ENCODE results near the gene CDK6.
A peak's percentile ranks its signal among the peaks of the same experiment; 100 is the strongest.

Gene CDK6

GRCh38 chr7:92830027-92830426, 6.3 kb downstream of the CDK6 start:
- Mint-ChIP-seq H3K27ac (no peak overlapping the region), H3K36me3 (ENCODE audit: low read depth) (peaks cover 19% of the 10 kb centered on the region)

GRCh38 chr7:92827464-92828120, 8.8 kb downstream of the CDK6 start:
- H3K27me3 Mint-ChIP-seq: no peaks in the 10 kb centered on the region
- H3K4me3 Mint-ChIP-seq: no peak overlapping the region
- H3K9me3 Mint-ChIP-seq: no peaks in the 10 kb centered on the region
- H3K36me3 Mint-ChIP-seq (ENCODE audit: low read depth): peaks cover 2% of the 10 kb centered on the region
- H3K27ac Mint-ChIP-seq: no peak overlapping the region
- intact Hi-C loops (cut with micrococcal nuclease): no loop called here
- H3K4me1 Mint-ChIP-seq (ENCODE audit: low read depth): peaks cover 39% of the 10 kb centered on the region

More at GRCh38 chr7:92830027-92830426, 6.3 kb downstream of the CDK6 start:
- H3K9me3 Mint-ChIP-seq: no peaks in the 10 kb centered on the region
- intact Hi-C loops (cut with micrococcal nuclease): loop anchor here (5.0 kb wide), 1 partner anchor 33 kb away; no protein-coding TSS in a partner anchor
- H3K27me3 Mint-ChIP-seq: no peaks in the 10 kb centered on the region
- H3K4me1 Mint-ChIP-seq (ENCODE audit: low read depth): peaks cover 50% of the 10 kb centered on the region
- no peak overlapping the region for H3K4me3 Mint-ChIP-seq

- no peaks in the 10 kb centered on the region for H3K9me3 Mint-ChIP-seq
- H3K27ac Mint-ChIP-seq: no peak overlapping the region
- H3K27me3 Mint-ChIP-seq: no peaks in the 10 kb centered on the region
- no peak overlapping the region for H3K4me3 Mint-ChIP-seq
- intact Hi-C loops (cut with micrococcal nuclease): no loop called here
- H3K4me1 Mint-ChIP-seq (ENCODE audit: low read depth): peaks cover 30% of the 10 kb centered on the region
- H3K36me3 Mint-ChIP-seq (ENCODE audit: low read depth): no peaks in the 10 kb centered on the region
Observed at GRCh38 chr7:92826258-92826938, 10.0 kb downstream of the CDK6 start.

- no peaks in the 10 kb centered on the region for H3K27me3 Mint-ChIP-seq
- intact Hi-C loops (cut with micrococcal nuclease): no loop called here
- H3K27ac Mint-ChIP-seq: peak overlapping the region; percentile 28
- H3K36me3 Mint-ChIP-seq (ENCODE audit: low read depth): no peaks in the 10 kb centered on the region
- H3K9me3 Mint-ChIP-seq: peaks cover under 1% of the 10 kb centered on the region
- H3K4me1 Mint-ChIP-seq (ENCODE audit: low read depth): peaks cover 20% of the 10 kb centered on the region
- H3K4me3 Mint-ChIP-seq: no peak overlapping the region
Observed at GRCh38 chr7:92824901-92825480, 11.4 kb downstream of the CDK6 start.

GRCh38 chr7:92824450-92824849, 11.9 kb downstream of the CDK6 start:
- Mint-ChIP-seq H3K4me3 (no peak overlapping the region), H3K36me3 (ENCODE audit: low read depth) (no peaks in the 10 kb centered on the region), H3K27me3 (no peaks in the 10 kb centered on the region), H3K27ac (no peak overlapping the region), H3K4me1 (ENCODE audit: low read depth) (peaks cover 20% of the 10 kb centered on the region), H3K9me3 (peaks cover 6% of the 10 kb centered on the region)
- intact Hi-C loops (cut with micrococcal nuclease): no loop called here

- Mint-ChIP-seq H3K27me3 (no peaks in the 10 kb centered on the region), H3K4me1 (ENCODE audit: low read depth) (peaks cover 20% of the 10 kb centered on the region), H3K4me3 (no peak overlapping the region), H3K36me3 (ENCODE audit: low read depth) (no peaks in the 10 kb centered on the region), H3K27ac (no peak overlapping the region), H3K9me3 (peaks cover 8% of the 10 kb centered on the region)
- intact Hi-C loops (cut with micrococcal nuclease): no loop called here
Observed at GRCh38 chr7:92823042-92823441, 13.3 kb downstream of the CDK6 start.

- H3K27me3 Mint-ChIP-seq: no peaks in the 10 kb centered on the region
- H3K36me3 Mint-ChIP-seq (ENCODE audit: low read depth): no peaks in the 10 kb centered on the region
- peaks cover 19% of the 10 kb centered on the region for H3K9me3 Mint-ChIP-seq
- no peak overlapping the region for H3K27ac Mint-ChIP-seq
- H3K4me3 Mint-ChIP-seq: no peak overlapping the region
- peaks cover 6% of the 10 kb centered on the region for H3K4me1 Mint-ChIP-seq (ENCODE audit: low read depth)
- intact Hi-C loops (cut with micrococcal nuclease): no loop called here
Observed at GRCh38 chr7:92820191-92820590, 16.2 kb downstream of the CDK6 start.

GRCh38 chr7:92817398-92817797, 19.0 kb downstream of the CDK6 start:
- H3K4me3 Mint-ChIP-seq: no peak overlapping the region
- no peaks in the 10 kb centered on the region for H3K36me3 Mint-ChIP-seq (ENCODE audit: low read depth)
- H3K27me3 Mint-ChIP-seq: no peaks in the 10 kb centered on the region
- peaks cover 14% of the 10 kb centered on the region for H3K4me1 Mint-ChIP-seq (ENCODE audit: low read depth)
- intact Hi-C loops (cut with micrococcal nuclease): no loop called here
- peaks cover 19% of the 10 kb centered on the region for H3K9me3 Mint-ChIP-seq
- H3K27ac Mint-ChIP-seq: no peak overlapping the region

GRCh38 chr7:92815412-92815811, 21.0 kb downstream of the CDK6 start:
- H3K4me1 Mint-ChIP-seq (ENCODE audit: low read depth): peaks cover 14% of the 10 kb centered on the region
- H3K27ac Mint-ChIP-seq: peak overlapping the region; percentile 30
- H3K9me3 Mint-ChIP-seq: peaks cover 19% of the 10 kb centered on the region
- H3K4me3 Mint-ChIP-seq: no peak overlapping the region
- H3K36me3 Mint-ChIP-seq (ENCODE audit: low read depth): no peaks in the 10 kb centered on the region
- intact Hi-C loops (cut with micrococcal nuclease): no loop called here
- no peaks in the 10 kb centered on the region for H3K27me3 Mint-ChIP-seq

GRCh38 chr7:92813390-92814024, 22.9 kb downstream of the CDK6 start:
- Mint-ChIP-seq H3K36me3 (ENCODE audit: low read depth) (no peaks in the 10 kb centered on the region), H3K27me3 (no peaks in the 10 kb centered on the region), H3K27ac (no peak overlapping the region), H3K4me1 (ENCODE audit: low read depth) (peaks cover 26% of the 10 kb centered on the region), H3K9me3 (peaks cover 11% of the 10 kb centered on the region), H3K4me3 (peak overlapping the region; percentile 4)
- intact Hi-C loops (cut with micrococcal nuclease): no loop called here

GRCh38 chr7:92811158-92811557, 25.2 kb downstream of the CDK6 start:
- Mint-ChIP-seq H3K9me3 (peaks cover 9% of the 10 kb centered on the region), H3K4me3 (no peak overlapping the region), H3K36me3 (ENCODE audit: low read depth) (no peaks in the 10 kb centered on the region), H3K4me1 (ENCODE audit: low read depth) (peaks cover 26% of the 10 kb centered on the region), H3K27me3 (no peaks in the 10 kb centered on the region), H3K27ac (no peak overlapping the region)
- intact Hi-C loops (cut with micrococcal nuclease): no loop called here

GRCh38 chr7:92809760-92810573, 26.4 kb downstream of the CDK6 start:
- Mint-ChIP-seq H3K9me3 (no peaks in the 10 kb centered on the region), H3K36me3 (ENCODE audit: low read depth) (no peaks in the 10 kb centered on the region), H3K4me3 (no peak overlapping the region), H3K27ac (peak overlapping the region; percentile 57), H3K27me3 (no peaks in the 10 kb centered on the region), H3K4me1 (ENCODE audit: low read depth) (peaks cover 21% of the 10 kb centered on the region)
- intact Hi-C loops (cut with micrococcal nuclease): no loop called here

GRCh38 chr7:92809397-92809759, 27.0 kb downstream of the CDK6 start:
- Mint-ChIP-seq H3K27me3 (no peaks in the 10 kb centered on the region), H3K27ac (peak overlapping the region; percentile 57), H3K4me1 (ENCODE audit: low read depth) (peaks cover 21% of the 10 kb centered on the region), H3K36me3 (ENCODE audit: low read depth) (no peaks in the 10 kb centered on the region), H3K4me3 (no peak overlapping the region), H3K9me3 (no peaks in the 10 kb centered on the region)
- intact Hi-C loops (cut with micrococcal nuclease): no loop called here

All from dendritic cell treated with granulocyte-macrophage colony-stimulating factor and Interleukin-4, amounts not matched to agents 40 ng/mL and 50 ng/mL, for 4 days (primary cell).